ENCODE data around the gene CACNA1I.

Gene CACNA1I

DNA sequence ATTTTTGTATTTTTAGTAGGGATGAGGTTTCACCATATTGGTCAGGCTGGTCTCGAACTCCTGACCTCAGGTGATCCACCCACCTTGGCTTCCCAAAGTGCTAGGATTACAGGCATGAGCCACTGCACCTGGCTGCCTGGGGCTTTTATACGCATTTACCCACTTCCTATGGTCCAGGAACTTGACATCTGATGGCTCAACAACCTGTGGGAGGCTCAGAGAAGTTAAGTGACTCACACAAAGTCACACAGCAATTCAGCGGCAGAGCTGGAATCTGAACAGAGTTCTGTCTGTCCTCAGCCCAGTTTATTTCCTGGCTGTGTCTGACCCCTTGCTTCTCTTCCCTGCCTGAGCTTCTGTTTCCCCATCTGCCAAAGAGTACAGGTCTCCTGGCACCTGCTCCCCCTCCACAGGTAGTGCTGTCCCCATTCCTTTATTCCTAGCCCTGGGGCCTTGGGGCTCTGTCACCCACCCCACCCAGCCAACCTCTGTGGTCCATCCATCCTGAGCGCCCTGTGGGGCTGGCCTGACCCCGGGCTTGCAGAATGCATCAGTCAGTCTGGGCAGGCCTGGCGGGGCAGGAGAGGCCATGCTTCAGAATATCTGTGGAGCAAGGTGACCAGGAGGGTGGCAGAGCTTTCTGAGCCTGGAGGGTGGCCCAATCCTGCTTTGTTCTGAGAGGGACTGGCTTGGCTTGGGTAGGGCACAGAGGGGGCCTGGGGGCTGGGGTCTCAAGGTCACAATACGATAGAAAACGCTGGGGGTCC lies 50.6 kb downstream of the CACNA1I start:
- Histone ChIP-seq H4K5ac (ENCODE audit: low read length) (no peak overlapping the region), H2BK5ac (ENCODE audit: low read length) (no peak overlapping the region), H3K9ac (ENCODE audit: low read length) (no peak overlapping the region), H3K4me2 (ENCODE audit: low read length) (no peak overlapping the region), H2BK120ac (ENCODE audit: low read depth, low read length) (no peak overlapping the region), H3K18ac (ENCODE audit: low read length) (no peak overlapping the region), H3K4ac (ENCODE audit: low read depth, low read length) (no peak overlapping the region), H3K4me1 (ENCODE audit: control insufficient read depth, low read depth, low read length) (no peaks in the 10 kb centered on the region), H3K27me3 (ENCODE audit: insufficient read depth, low read length, poor library complexity) (no peaks in the 10 kb centered on the region), H3K56ac (ENCODE audit: low read length) (no peak overlapping the region), H3K27ac (ENCODE audit: low read depth, low read length) (no peak overlapping the region), H3K79me1 (ENCODE audit: low read length) (no peaks in the 10 kb centered on the region), H3K36me3 (ENCODE audit: control insufficient read depth, insufficient read depth, low read length) (no peaks in the 10 kb centered on the region), H3K79me2 (ENCODE audit: control insufficient read depth, insufficient read depth, low read length) (no peaks in the 10 kb centered on the region), H3K4me3 (ENCODE audit: low read length) (no peak overlapping the region), H3K23ac (ENCODE audit: low read length) (no peak overlapping the region), H2AK5ac (ENCODE audit: low read length) (no peak overlapping the region), H4K8ac (ENCODE audit: low read depth, low read length) (no peak overlapping the region), H2BK15ac (replicated peaks; ENCODE audit: low read depth) (no peak overlapping the region)
- no CpG with 5 or more reads among the region's 8 CpGs for WGBS (ENCODE audit: extremely low coverage, insufficient coverage, low lambda C conversion rate)
- no peak for DNase-seq

DNA sequence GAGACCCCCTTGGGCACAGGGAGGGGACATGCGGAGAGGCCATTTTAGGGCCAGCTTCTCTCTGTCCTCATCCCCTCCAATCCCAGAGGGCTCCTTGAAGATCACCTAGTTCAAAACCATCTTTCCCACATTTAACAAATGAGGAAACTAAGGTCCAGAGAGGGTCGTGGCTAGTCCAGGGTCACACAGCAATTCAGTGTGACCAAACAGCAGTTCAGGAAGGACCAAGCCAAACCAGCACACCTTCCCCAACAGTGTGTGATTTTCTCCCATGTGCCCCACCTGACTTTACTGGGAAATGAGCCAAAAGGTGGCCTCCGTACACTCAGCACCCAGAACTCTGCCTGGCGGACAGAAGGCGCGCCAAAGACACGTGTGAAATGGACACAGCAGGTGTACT lies 51.3 kb downstream of the CACNA1I start:
- H4K5ac ChIP-seq (ENCODE audit: low read length), result no peak overlapping the region
- H3K9ac ChIP-seq (ENCODE audit: low read length), result no peak overlapping the region
- H2AK5ac ChIP-seq (ENCODE audit: low read length), result no peak overlapping the region
- H3K27ac ChIP-seq (ENCODE audit: low read depth, low read length), result no peak overlapping the region
- no peaks in the 10 kb centered on the region for H3K27me3 ChIP-seq (ENCODE audit: insufficient read depth, low read length, poor library complexity)
- no peaks in the 10 kb centered on the region for H3K4me1 ChIP-seq (ENCODE audit: control insufficient read depth, low read depth, low read length)
- H3K4me3 ChIP-seq (ENCODE audit: low read length), result no peak overlapping the region
- no CpG with 5 or more reads among the region's 7 CpGs for WGBS (ENCODE audit: extremely low coverage, insufficient coverage, low lambda C conversion rate)
- H2BK120ac ChIP-seq (ENCODE audit: low read depth, low read length), result no peak overlapping the region
- H4K8ac ChIP-seq (ENCODE audit: low read depth, low read length), result no peak overlapping the region
- H2BK15ac ChIP-seq (replicated peaks; ENCODE audit: low read depth), result no peak overlapping the region
- H3K18ac ChIP-seq (ENCODE audit: low read length), result no peak overlapping the region
- H3K36me3 ChIP-seq (ENCODE audit: control insufficient read depth, insufficient read depth, low read length), result no peaks in the 10 kb centered on the region
- H3K79me2 ChIP-seq (ENCODE audit: control insufficient read depth, insufficient read depth, low read length), result no peaks in the 10 kb centered on the region
- H3K4ac ChIP-seq (ENCODE audit: low read depth, low read length), result no peak overlapping the region
- no peak for DNase-seq
- no peak overlapping the region for H2BK5ac ChIP-seq (ENCODE audit: low read length)
- no peak overlapping the region for H3K56ac ChIP-seq (ENCODE audit: low read length)
- no peak overlapping the region for H3K4me2 ChIP-seq (ENCODE audit: low read length)
- no peaks in the 10 kb centered on the region for H3K79me1 ChIP-seq (ENCODE audit: low read length)
- H3K23ac ChIP-seq (ENCODE audit: low read length), result no peak overlapping the region

DNA sequence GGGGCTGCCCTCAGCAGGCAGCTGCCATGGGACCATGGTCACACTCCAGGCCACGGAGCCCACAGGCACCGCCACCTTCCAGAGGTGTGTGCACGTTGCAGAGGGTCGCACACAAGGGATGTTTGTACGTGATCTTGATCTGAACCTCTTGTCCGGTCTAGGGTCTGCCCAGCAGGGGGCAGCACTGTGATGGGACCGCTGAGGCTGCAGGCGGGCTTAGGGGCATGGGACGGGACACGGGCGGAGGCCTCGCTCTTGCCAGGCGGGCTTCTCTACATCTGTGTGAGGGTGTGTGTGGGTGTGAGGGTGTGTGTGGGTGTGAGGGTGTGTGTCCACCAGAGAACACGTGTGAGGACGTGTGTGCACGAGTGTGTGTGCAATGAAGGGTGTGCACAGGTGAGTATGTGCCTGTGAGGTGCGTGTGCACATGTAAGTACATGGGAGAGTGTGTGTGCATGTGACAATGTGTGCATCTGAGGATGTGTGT lies 52.4 kb downstream of the CACNA1I start:
- Histone ChIP-seq H4K5ac (ENCODE audit: low read length) (no peak overlapping the region), H3K27ac (ENCODE audit: low read depth, low read length) (no peak overlapping the region), H2BK120ac (ENCODE audit: low read depth, low read length) (no peak overlapping the region), H4K8ac (ENCODE audit: low read depth, low read length) (no peak overlapping the region), H3K18ac (ENCODE audit: low read length) (no peak overlapping the region), H3K4me2 (ENCODE audit: low read length) (no peak overlapping the region), H3K4me3 (ENCODE audit: low read length) (no peak overlapping the region), H2BK5ac (ENCODE audit: low read length) (no peak overlapping the region), H3K36me3 (ENCODE audit: control insufficient read depth, insufficient read depth, low read length) (no peaks in the 10 kb centered on the region), H3K79me1 (ENCODE audit: low read length) (no peaks in the 10 kb centered on the region), H3K4me1 (ENCODE audit: control insufficient read depth, low read depth, low read length) (no peaks in the 10 kb centered on the region), H3K23ac (ENCODE audit: low read length) (no peak overlapping the region), H3K79me2 (ENCODE audit: control insufficient read depth, insufficient read depth, low read length) (no peaks in the 10 kb centered on the region), H3K56ac (ENCODE audit: low read length) (no peak overlapping the region), H2AK5ac (ENCODE audit: low read length) (no peak overlapping the region), H2BK15ac (replicated peaks; ENCODE audit: low read depth) (no peak overlapping the region), H3K27me3 (ENCODE audit: insufficient read depth, low read length, poor library complexity) (no peaks in the 10 kb centered on the region), H3K9ac (ENCODE audit: low read length) (no peak overlapping the region), H3K4ac (ENCODE audit: low read depth, low read length) (no peak overlapping the region)
- DNase-seq, result peak; percentile 67
- WGBS (ENCODE audit: extremely low coverage, insufficient coverage, low lambda C conversion rate), result no CpG with 5 or more reads among the region's 17 CpGs

DNA sequence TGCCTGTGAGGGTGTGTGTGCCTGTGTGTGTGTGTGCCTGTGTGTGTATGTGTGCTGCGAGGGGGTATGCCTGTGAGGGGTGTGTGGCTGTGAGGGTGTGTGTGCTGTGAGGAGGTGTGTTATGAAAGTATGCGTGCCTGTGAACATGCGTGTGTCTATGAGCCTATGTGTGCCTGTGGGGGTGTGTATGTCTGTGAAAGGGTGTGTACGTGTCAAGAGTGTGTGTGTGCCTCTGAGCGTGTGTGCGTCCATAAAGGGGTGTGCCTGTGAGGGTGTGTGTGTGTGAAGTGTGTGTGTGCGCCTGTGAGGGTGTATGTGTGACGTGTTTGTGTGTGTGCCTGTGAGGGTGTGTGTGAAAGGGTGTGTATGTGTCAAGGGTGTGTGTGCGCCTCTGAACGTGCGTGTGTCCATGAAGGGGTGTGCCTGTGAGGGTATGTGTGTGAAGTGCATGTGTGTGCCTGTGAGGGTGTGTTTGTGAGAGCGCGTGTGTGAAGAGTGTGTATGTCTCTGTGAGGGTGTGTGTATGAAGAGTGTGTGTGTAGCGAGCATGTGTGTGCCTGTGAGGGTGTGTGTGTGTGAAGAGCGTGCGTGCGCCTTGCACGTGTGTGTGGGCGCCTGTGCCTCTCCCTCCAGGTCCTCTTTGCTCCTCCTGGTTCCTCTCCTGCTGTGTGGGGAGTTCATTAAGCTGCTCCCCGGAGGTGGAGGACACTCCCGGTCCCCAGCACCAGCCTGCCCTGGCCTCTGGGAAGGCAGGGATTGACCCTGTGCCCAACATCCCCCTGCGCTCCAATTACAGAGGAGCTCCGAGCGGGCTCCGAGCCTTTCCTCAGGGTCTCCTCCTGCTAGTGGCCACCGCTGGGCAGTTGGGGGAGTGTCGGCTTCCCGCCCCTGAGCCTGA lies 53.3 kb downstream of the CACNA1I start:
- Histone ChIP-seq H3K79me2 (ENCODE audit: control insufficient read depth, insufficient read depth, low read length) (no peaks in the 10 kb centered on the region), H2BK5ac (ENCODE audit: low read length) (no peak overlapping the region), H2BK15ac (replicated peaks; ENCODE audit: low read depth) (no peak overlapping the region), H3K79me1 (ENCODE audit: low read length) (no peaks in the 10 kb centered on the region), H3K9ac (ENCODE audit: low read length) (no peak overlapping the region), H3K23ac (ENCODE audit: low read length) (no peak overlapping the region), H4K8ac (ENCODE audit: low read depth, low read length) (no peak overlapping the region), H3K27me3 (ENCODE audit: insufficient read depth, low read length, poor library complexity) (no peaks in the 10 kb centered on the region), H3K4ac (ENCODE audit: low read depth, low read length) (no peak overlapping the region), H2AK5ac (ENCODE audit: low read length) (no peak overlapping the region), H3K18ac (ENCODE audit: low read length) (no peak overlapping the region), H4K5ac (ENCODE audit: low read length) (no peak overlapping the region), H3K56ac (ENCODE audit: low read length) (no peak overlapping the region), H2BK120ac (ENCODE audit: low read depth, low read length) (no peak overlapping the region), H3K36me3 (ENCODE audit: control insufficient read depth, insufficient read depth, low read length) (no peaks in the 10 kb centered on the region), H3K4me2 (ENCODE audit: low read length) (no peak overlapping the region), H3K27ac (ENCODE audit: low read depth, low read length) (no peak overlapping the region), H3K4me1 (ENCODE audit: control insufficient read depth, low read depth, low read length) (no peaks in the 10 kb centered on the region), H3K4me3 (ENCODE audit: low read length) (no peak overlapping the region)
- 100% methylated on average over 2 of the region's 28 CpGs for WGBS (ENCODE audit: extremely low coverage, insufficient coverage, low lambda C conversion rate)
- DNase-seq, result no peak

DNA sequence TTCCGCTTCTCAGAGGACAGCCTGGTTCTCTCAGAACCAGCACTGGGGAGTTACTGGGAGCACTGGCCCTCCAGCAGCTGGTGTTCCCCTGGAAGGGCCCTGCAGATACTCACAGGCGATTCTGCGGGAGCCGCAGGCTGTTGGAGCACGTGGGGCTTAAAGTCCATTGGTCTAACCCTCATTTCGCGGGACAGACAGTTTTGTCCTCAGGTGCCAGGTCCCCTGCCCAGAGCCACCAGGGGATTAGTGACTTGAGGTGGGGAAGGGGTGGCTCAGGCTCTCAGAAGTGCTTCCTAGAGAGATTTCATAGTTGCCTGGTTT lies 53.9 kb downstream of the CACNA1I start:
- no peak overlapping the region for H4K5ac ChIP-seq (ENCODE audit: low read length)
- no peak overlapping the region for H4K8ac ChIP-seq (ENCODE audit: low read depth, low read length)
- no peak for DNase-seq
- H3K18ac ChIP-seq (ENCODE audit: low read length), result no peak overlapping the region
- no peak overlapping the region for H3K4me2 ChIP-seq (ENCODE audit: low read length)
- no peaks in the 10 kb centered on the region for H3K79me1 ChIP-seq (ENCODE audit: low read length)
- H3K4me1 ChIP-seq (ENCODE audit: control insufficient read depth, low read depth, low read length), result no peaks in the 10 kb centered on the region
- H3K27ac ChIP-seq (ENCODE audit: low read depth, low read length), result no peak overlapping the region
- no peak overlapping the region for H2AK5ac ChIP-seq (ENCODE audit: low read length)
- H3K36me3 ChIP-seq (ENCODE audit: control insufficient read depth, insufficient read depth, low read length), result no peaks in the 10 kb centered on the region
- WGBS (ENCODE audit: extremely low coverage, insufficient coverage, low lambda C conversion rate), result no CpG with 5 or more reads among the region's 7 CpGs
- H3K4ac ChIP-seq (ENCODE audit: low read depth, low read length), result no peak overlapping the region
- no peaks in the 10 kb centered on the region for H3K27me3 ChIP-seq (ENCODE audit: insufficient read depth, low read length, poor library complexity)
- H3K56ac ChIP-seq (ENCODE audit: low read length), result no peak overlapping the region
- H3K79me2 ChIP-seq (ENCODE audit: control insufficient read depth, insufficient read depth, low read length), result no peaks in the 10 kb centered on the region
- no peak overlapping the region for H2BK15ac ChIP-seq (replicated peaks; ENCODE audit: low read depth)
- no peak overlapping the region for H2BK5ac ChIP-seq (ENCODE audit: low read length)
- no peak overlapping the region for H3K4me3 ChIP-seq (ENCODE audit: low read length)
- H3K23ac ChIP-seq (ENCODE audit: low read length), result no peak overlapping the region
- H2BK120ac ChIP-seq (ENCODE audit: low read depth, low read length), result no peak overlapping the region
- H3K9ac ChIP-seq (ENCODE audit: low read length), result no peak overlapping the region

All from mesendoderm (in vitro differentiated cells).